Bronchial epithelial cell (primary cell): ENCODE results near the gene CRLF3. TPM values are rescaled to one million over a fixed set of nuclear protein-coding genes. Genes with fewer than 3 reads are reported as not detected.
A peak's percentile ranks its signal among the peaks of the same experiment; 100 is the strongest.

Source experiments
- DNase-seq: peaks from one replicate; pipeline ENCODE4 v3.0.0-alpha.2; 2010; ENCODE audit warnings: low read depth
- FAIRE-seq: peaks from 2 replicates; lab custom pipeline; 2011; peaks lifted over from hg19 to GRCh38; lab: Jason Lieb, UNC
- H3K27me3 ChIP-seq: 2 replicates; pipeline ENCODE4 v1.5.1; 2011; ENCODE audit warnings: low read length; ENCODE audit not compliant: control insufficient read depth, insufficient read depth
- H3K36me3 ChIP-seq: 2 replicates; pipeline ENCODE4 v1.5.1; 2011; ENCODE audit warnings: low read length; ENCODE audit not compliant: control insufficient read depth, insufficient read depth
- H3K4me3 ChIP-seq: 2 replicates; pipeline ENCODE4 v1.5.1; 2011; ENCODE audit warnings: mild to moderate bottlenecking, low read depth, low read length, control low read depth
- CTCF ChIP-seq: IDR thresholded peaks from 2 replicates; pipeline ENCODE4 v1.5.1; 2011; ENCODE audit warnings: mild to moderate bottlenecking, moderate library complexity, low read length, control low read depth, inconsistent platforms; ENCODE audit not compliant: insufficient read depth, severe bottlenecking
- total RNA-seq: library from RNA; depleted of rRNA; stranded (reverse); fragments of >200 nt; gene quantifications from 2 replicates; pipeline ENCODE4 v1.2.1, GENCODE V29; 2014

CRLF3 gene
- 22.9 and 27.6 TPM in 2 replicates for total RNA-seq

- TF ChIP-seq CTCF = peak; percentile 62
- FAIRE-seq (no peak), DNase-seq (peak; percentile 82)
- no peaks in the 10 kb centered on the region for H3K27me3 ChIP-seq
- H3K4me3 ChIP-seq = peak within 1 kb of the TSS; percentile 74
- no peaks in the 10 kb centered on the region for H3K36me3 ChIP-seq
These were observed at the start of gene CRLF3 for GRCh38 chr17:30824356-30825145. CRLF3 (minus strand) TSS chr17:30824692; CDS start chr17:30824651, 41 bp downstream.

GRCh38 chr17:30869005-30869404, 44.5 kb upstream of the CRLF3 start:
- no peak for TF ChIP-seq CTCF
- Histone ChIP-seq H3K27me3 (no peaks in the 10 kb centered on the region), H3K36me3 (no peaks in the 10 kb centered on the region), H3K4me3 (no peak overlapping the region)
- no peak for DNase-seq
- FAIRE-seq = no peak

GRCh38 chr17:30864636-30865035, 40.1 kb upstream of the CRLF3 start:
- no peak for TF ChIP-seq CTCF
- DNase-seq (no peak), FAIRE-seq (no peak)
- H3K4me3 ChIP-seq = no peak overlapping the region
- H3K27me3 ChIP-seq = no peaks in the 10 kb centered on the region
- no peaks in the 10 kb centered on the region for H3K36me3 ChIP-seq

- no peak overlapping the region for H3K4me3 ChIP-seq
- DNase-seq = peak; percentile 20
- H3K27me3 ChIP-seq = no peaks in the 10 kb centered on the region
- no peak for FAIRE-seq
- no peak for TF ChIP-seq CTCF
- H3K36me3 ChIP-seq = no peaks in the 10 kb centered on the region
These were observed 34.2 kb upstream of the CRLF3 start for GRCh38 chr17:30858556-30859250.

- no peak for FAIRE-seq
These were observed 29.7 kb upstream of the CRLF3 start for GRCh38 chr17:30854146-30854545.

More at GRCh38 chr17:30854146-30854545, 29.7 kb upstream of the CRLF3 start:
- DNase-seq = no peak
- no peaks in the 10 kb centered on the region for H3K36me3 ChIP-seq
- TF ChIP-seq CTCF = no peak
- H3K4me3 ChIP-seq = no peak overlapping the region
- no peaks in the 10 kb centered on the region for H3K27me3 ChIP-seq
